GM18511 (cell line): ENCODE results near the gene DOCK10.

Source experiments
- ATAC-seq: cut with Tn5 transposase; IDR thresholded peaks from one replicate; pipeline ENCODE4 v1.9.1; 2021; ENCODE audit warnings: mild to moderate bottlenecking, moderate library complexity; ENCODE audit not compliant: unreplicated experiment

Gene DOCK10

DNA sequence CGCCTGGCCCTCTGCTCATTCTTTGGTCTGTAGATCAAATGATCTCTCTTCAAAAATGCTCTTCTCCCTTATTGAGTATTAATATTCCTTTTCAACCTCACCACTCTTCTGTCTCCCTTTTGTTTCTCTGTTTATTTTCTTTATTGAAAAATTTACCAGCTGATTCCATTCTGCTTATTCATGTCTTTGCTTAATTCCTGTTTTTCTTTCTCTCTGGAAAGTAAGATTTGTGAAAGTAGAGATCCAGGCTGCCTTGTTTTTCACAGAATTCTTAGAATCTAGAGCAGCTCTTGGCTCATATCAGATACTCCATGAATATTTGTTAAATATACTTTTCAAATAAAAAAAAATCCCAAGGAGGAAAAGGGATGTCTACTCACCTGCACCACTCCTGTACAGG, 157.0 kb downstream of the DOCK10 start:
- no peak for ATAC-seq

GRCh38 chr2:224884188-224884587, 158.1 kb downstream of the DOCK10 start:
- ATAC-seq, result no peak

GRCh38 chr2:224883700-224884099, 158.6 kb downstream of the DOCK10 start:
- no peak for ATAC-seq

DNA sequence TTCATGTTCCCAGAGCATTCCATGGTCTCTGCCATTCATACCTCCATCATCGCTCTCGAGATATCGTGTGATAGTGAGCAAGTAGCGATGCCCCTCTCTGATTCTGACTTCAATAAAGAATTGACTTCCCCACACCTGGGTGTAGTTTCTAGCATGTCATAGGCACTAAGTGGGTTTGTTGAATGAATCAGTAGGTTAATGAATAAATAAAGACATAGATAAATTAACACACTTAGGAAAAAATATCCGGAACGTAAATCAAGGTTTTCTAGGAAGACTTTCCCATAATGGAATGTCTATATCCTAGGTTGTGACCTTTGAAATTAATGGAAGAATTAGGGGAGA, 159.1 kb downstream of the DOCK10 start:
- ATAC-seq, result no peak

- no peak for ATAC-seq
These were observed 159.7 kb downstream of the DOCK10 start for GRCh38 chr2:224882291-224883171.

DNA sequence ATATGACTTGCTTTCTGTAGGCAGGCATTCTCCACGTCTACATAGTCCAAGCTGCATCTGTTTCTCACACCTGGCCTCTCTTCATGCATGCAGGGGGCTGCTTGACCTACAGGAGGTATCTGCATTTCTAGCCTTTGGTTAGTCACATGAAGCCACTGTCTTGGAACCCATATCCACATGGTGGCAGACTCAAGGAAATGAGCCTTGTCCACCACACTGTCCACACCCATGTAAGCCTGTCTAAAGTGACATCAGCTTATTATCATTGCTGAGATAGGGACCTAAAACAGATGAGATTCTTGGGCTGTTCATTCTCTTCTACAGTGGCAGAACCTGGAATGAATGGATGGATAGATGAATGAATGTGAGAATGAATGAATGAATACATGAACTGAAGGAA, 160.4 kb downstream of the DOCK10 start:
- ATAC-seq, result no peak

- peak; percentile 34 for ATAC-seq
These were observed 165.7 kb downstream of the DOCK10 start for GRCh38 chr2:224876522-224876921.

DNA sequence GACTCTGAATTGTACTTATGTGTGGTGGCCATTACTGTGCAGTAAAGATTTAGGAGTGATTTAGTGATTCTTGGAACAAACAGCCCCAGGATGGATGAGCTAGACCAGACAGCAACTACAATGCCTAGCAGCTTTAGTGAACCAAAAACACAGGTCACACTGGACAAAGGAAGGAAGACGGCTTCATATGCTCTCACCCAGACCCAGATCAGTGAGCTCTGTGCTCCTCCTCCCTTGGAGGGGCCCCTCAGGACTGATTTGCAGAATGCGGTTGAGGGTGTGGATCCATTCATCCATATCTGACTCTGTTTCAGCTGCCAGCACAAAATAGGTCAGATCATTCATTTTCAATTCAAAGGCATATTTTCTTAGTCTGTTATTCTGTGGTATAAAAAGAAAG, 166.4 kb downstream of the DOCK10 start:
- peak; percentile 92 for ATAC-seq

- peak; percentile 57 for ATAC-seq
These were observed 167.1 kb downstream of the DOCK10 start for GRCh38 chr2:224875153-224875552.

GRCh38 chr2:224871813-224872212, 170.5 kb downstream of the DOCK10 start:
- no peak for ATAC-seq

- ATAC-seq, result no peak
These were observed 171.9 kb downstream of the DOCK10 start for GRCh38 chr2:224870341-224870740.

GRCh38 chr2:224869601-224870233, 172.6 kb downstream of the DOCK10 start:
- no peak for ATAC-seq

GRCh38 chr2:224865016-224865415, 177.3 kb downstream of the DOCK10 start:
- ATAC-seq, result no peak

- ATAC-seq, result no peak
These were observed 181.0 kb downstream of the DOCK10 start for GRCh38 chr2:224861266-224861665.

GRCh38 chr2:224860786-224861185, 181.5 kb downstream of the DOCK10 start:
- ATAC-seq, result no peak

- ATAC-seq, result no peak
These were observed 190.5 kb downstream of the DOCK10 start for GRCh38 chr2:224851811-224852210.

- no peak for ATAC-seq
These were observed 192.2 kb downstream of the DOCK10 start for GRCh38 chr2:224850081-224850480.

GRCh38 chr2:224849264-224849663, 193.0 kb downstream of the DOCK10 start:
- no peak for ATAC-seq

GRCh38 chr2:224847961-224848850, 194.1 kb downstream of the DOCK10 start:
- no peak for ATAC-seq

DNA sequence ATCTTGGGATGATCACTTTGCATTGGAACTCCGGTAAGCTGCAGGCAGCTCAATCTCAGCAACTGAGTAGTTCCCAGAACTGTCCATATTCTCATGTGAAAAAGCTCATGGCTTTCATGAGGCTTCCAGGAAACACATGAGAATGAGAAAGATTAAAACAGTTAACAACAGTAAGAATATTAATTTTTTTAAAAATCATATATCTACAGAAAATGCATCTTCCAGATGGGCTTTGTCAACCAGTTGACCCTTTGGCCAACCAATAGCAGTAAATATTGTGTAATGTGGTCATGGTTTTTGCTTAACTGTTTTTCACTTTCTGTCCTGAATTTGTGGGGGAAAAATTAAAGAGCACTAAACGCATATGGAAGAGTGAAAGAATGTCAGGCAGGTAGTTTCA, 194.9 kb downstream of the DOCK10 start:
- ATAC-seq, result no peak

GRCh38 chr2:224846686-224847085, 195.6 kb downstream of the DOCK10 start:
- ATAC-seq, result no peak
